Measurements from ENCODE around the gene MTIF2. TPM values are rescaled to one million over a fixed set of nuclear protein-coding genes. Genes with fewer than 3 reads are reported as not detected.
"Not testable (repeated sequence)": the region's sequence is repeated elsewhere in the genome, so short reads cannot be mapped to it uniquely, and the experiment has no call there.

MTIF2 gene
- total and polyA plus RNA-seq, 9 of the 15 experiments (the other 6 are each of a cell fraction or from before 2014, with no cell fraction given): 58.7 to 143 (median 105) TPM

DNA sequence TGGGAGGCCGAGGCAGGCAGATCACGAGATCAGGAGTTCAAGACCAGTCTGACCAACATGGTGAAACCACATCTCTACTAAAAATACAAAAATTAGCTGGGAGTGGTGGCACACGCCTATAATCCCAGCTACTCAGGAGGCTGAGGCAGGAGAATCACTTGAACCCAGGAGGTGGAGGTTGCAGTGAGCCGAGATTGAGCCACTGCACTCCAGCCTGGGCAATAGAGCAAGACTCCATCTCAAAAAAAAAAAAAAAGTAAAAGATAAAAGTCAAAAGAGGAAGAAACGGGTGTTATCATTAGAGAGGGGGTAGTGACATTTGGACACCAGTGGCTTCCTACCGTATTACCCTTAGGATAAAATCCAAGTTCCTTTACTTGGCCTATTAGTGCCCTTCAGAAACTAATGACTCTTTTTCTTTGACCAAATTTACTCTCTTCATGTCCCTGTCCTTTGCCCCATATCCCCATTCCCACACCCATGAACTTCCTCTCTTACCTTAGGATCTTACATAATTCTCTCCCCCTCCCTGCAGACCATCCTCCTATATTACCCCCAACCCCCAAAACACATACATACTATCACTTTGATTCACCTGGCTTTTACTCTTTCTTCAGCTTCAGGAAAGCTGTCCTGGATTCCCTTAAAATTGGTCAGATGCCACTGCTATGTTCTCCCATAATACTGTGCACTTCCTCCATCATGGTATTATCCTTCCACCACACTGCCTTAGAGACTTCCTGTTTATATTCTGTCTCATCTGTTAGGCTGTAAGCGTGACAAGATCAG is 41.4 kb downstream of the MTIF2 start:
- H3K9me3 ChIP-seq (replicated peaks; ENCODE audit: control insufficient read depth, insufficient read depth, low read depth, low read length); H3K27me3 ChIP-seq (ENCODE audit: control insufficient read depth in 2 of 2, insufficient read depth in 2 of 2, low read length in 2 of 2); CTCF ChIA-PET (ENCODE audit: low intra/inter-chr PET ratio); H3K36me3 ChIP-seq (ENCODE audit: control insufficient read depth, insufficient read depth, low read length); BruUV-seq (replicated peaks); H3K9me1 ChIP-seq (ENCODE audit: control insufficient read depth, insufficient read depth, low read length); H4K20me1 ChIP-seq (replicated peaks; ENCODE audit: control insufficient read depth, insufficient read depth, low read length); H3K4me3 ChIP-seq; POLR2A ChIA-PET; FAIRE-seq; ATAC-seq; intact Hi-C loops (cut with micrococcal nuclease); in situ Hi-C loops (cut with MboI): not testable (repeated sequence)
- peak overlapping the region; percentile 57 for H3K27ac ChIP-seq (ENCODE audit: extremely low read depth, low read depth, low read length)
- WGBS (ENCODE audit: insufficient coverage, low coverage, missing lambda C conversion rate): 20% methylated on average over 6 of the region's 7 CpGs
- peaks cover 42% of the 10 kb centered on the region for H3K79me2 ChIP-seq (ENCODE audit: control insufficient read depth, insufficient read depth, low read length)
- peak in 1 of 4 experiments; percentile 13 for DNase-seq (ENCODE audit: extremely low read depth in 1 of 4, low spot score in 3 of 4)
- H3K4me2 ChIP-seq (ENCODE audit: insufficient read depth, low read length): peak overlapping the region; percentile 64
- peak overlapping the region; percentile 66 for H2AFZ ChIP-seq (ENCODE audit: low read depth, low read length)
- H3K4me1 ChIP-seq (replicated peaks in 1 of 2; ENCODE audit: control insufficient read depth in 2 of 2, insufficient read depth in 2 of 2, low read length in 2 of 2): peaks cover 21 to 46% of the 10 kb centered on the region in 2 experiments
- H3K9ac ChIP-seq (ENCODE audit: insufficient read depth in 1 of 2, low read depth in 2 of 2, low read length in 2 of 2): peak overlapping the region in 1 of 2 experiments; percentile 23; a peak in 1 of 4 replicates
- TF ChIP-seq MNT (conservative IDR thresholded peaks at IDR 0.05) (peak; percentile 48 to 67), GABPB1 (CRISPR knock-in tag; IDR thresholded peaks at IDR 0.05) (peak; percentile 25; the same call in 1 of the 2 replicates), GABPA (tag; conservative IDR thresholded peaks at IDR 0.05; ENCODE audit: low read depth) (0 out of 2 replicates have a peak, but pooled peaks have one; percentile 52), ZNF592 (IDR thresholded peaks at IDR 0.05) (peak; percentile 66)
